H9 (cell line): ENCODE measurements around the gene LEF1. TPM values are rescaled to one million over a fixed set of nuclear protein-coding genes. Genes with fewer than 3 reads are reported as not detected.

ENCODE experiments used
- DNase-seq: peaks from one replicate; pipeline ENCODE4 v3.0.0-alpha.2; 2017
- H2AFZ ChIP-seq: one replicate; pipeline ENCODE4 v1.6.1; 2013; ENCODE audit warnings: mild to moderate bottlenecking, low read length, control low read depth, moderate library complexity
- H2AK5ac ChIP-seq: 2 replicates; pipeline ENCODE4 v1.6.1; 2013; ENCODE audit warnings: low read length, control low read depth, mixed read lengths; ENCODE audit not compliant: insufficient read length
- H2BK120ac ChIP-seq: one replicate; pipeline ENCODE4 v1.6.1; 2013; ENCODE audit warnings: low read depth, mild to moderate bottlenecking, low read length, control low read depth, inconsistent platforms; ENCODE audit not compliant: poor library complexity, severe bottlenecking
- H2BK12ac ChIP-seq: 2 replicates; pipeline ENCODE4 v1.6.1; 2013; ENCODE audit warnings: low read length, control low read depth, mixed read lengths, low read depth; ENCODE audit not compliant: insufficient read length
- H2BK15ac ChIP-seq: 2 replicates; pipeline ENCODE4 v1.6.1; 2013; ENCODE audit warnings: low read depth, low read length, control low read depth
- H2BK20ac ChIP-seq: one replicate; pipeline ENCODE4 v1.6.1; 2013; ENCODE audit warnings: low read depth, mild to moderate bottlenecking, low read length, control low read depth, inconsistent platforms; ENCODE audit not compliant: poor library complexity, severe bottlenecking
- H2BK5ac ChIP-seq: 2 replicates; pipeline ENCODE4 v1.6.1; 2013; ENCODE audit warnings: low read length, control low read depth, mixed read lengths; ENCODE audit not compliant: insufficient read length
- H3K14ac ChIP-seq: 2 replicates; pipeline ENCODE4 v1.6.1; 2013; ENCODE audit warnings: low read length, control low read depth; ENCODE audit not compliant: insufficient read depth
- H3K18ac ChIP-seq: 2 replicates; pipeline ENCODE4 v1.6.1; 2013; ENCODE audit warnings: low read depth, mild to moderate bottlenecking, mixed read lengths, low read length, control low read depth; ENCODE audit not compliant: insufficient read length
- H3K23ac ChIP-seq: 2 replicates; pipeline ENCODE4 v1.6.1; 2013; ENCODE audit warnings: low read length, control low read depth, mixed read lengths, low read depth; ENCODE audit not compliant: insufficient read length
- H3K23me2 ChIP-seq: 2 replicates; pipeline ENCODE4 v1.6.1; 2013; ENCODE audit warnings: low read depth, mild to moderate bottlenecking, mixed read lengths, low read length, control low read depth; ENCODE audit not compliant: insufficient read length, poor library complexity, severe bottlenecking
- H3K27ac ChIP-seq: 2 replicates; pipeline ENCODE4 v1.5.1; 2013; ENCODE audit warnings: low read length, control low read depth, mixed read lengths, low read depth; ENCODE audit not compliant: insufficient read length
- H3K27me3 ChIP-seq: 2 replicates; pipeline ENCODE4 v1.6.1; 2013; ENCODE audit warnings: low read length, control low read depth, inconsistent platforms; ENCODE audit not compliant: insufficient read depth
- H3K4ac ChIP-seq: 2 replicates; pipeline ENCODE4 v1.6.1; 2013; ENCODE audit warnings: low read depth, mild to moderate bottlenecking, control low read depth, inconsistent platforms, low read length, moderate library complexity
- H3K4me1 ChIP-seq: 2 replicates; pipeline ENCODE4 v1.6.1; 2013; ENCODE audit warnings: low read length, control low read depth, inconsistent platforms; ENCODE audit not compliant: insufficient read depth
- H3K4me2 ChIP-seq: 2 replicates; pipeline ENCODE4 v1.6.1; 2013; ENCODE audit warnings: low read length, control low read depth, mixed read lengths; ENCODE audit not compliant: insufficient read length, insufficient read depth
- H3K56ac ChIP-seq: 2 replicates; pipeline ENCODE4 v1.6.1; 2013; ENCODE audit warnings: low read depth, mild to moderate bottlenecking, mixed read lengths, low read length, control low read depth; ENCODE audit not compliant: insufficient read length
- H3K79me1 ChIP-seq: 2 replicates; pipeline ENCODE4 v1.6.1; 2013; ENCODE audit warnings: low read depth, mild to moderate bottlenecking, moderate library complexity, low read length, control low read depth, inconsistent platforms; ENCODE audit not compliant: insufficient read depth, poor library complexity, severe bottlenecking
- H3K79me2 ChIP-seq: 2 replicates; pipeline ENCODE4 v1.6.1; 2013; ENCODE audit warnings: low read length, control low read depth, inconsistent platforms; ENCODE audit not compliant: insufficient read depth
- H3K9ac ChIP-seq: 2 replicates; pipeline ENCODE4 v1.6.1; 2013; ENCODE audit warnings: low read length, control low read depth, mixed read lengths; ENCODE audit not compliant: insufficient read length; ENCODE audit errors: extremely low read depth
- H3K9me3 ChIP-seq: one replicate; pipeline ENCODE4 v1.6.1; 2013; ENCODE audit warnings: low read depth, low read length, inconsistent platforms; ENCODE audit not compliant: control insufficient read depth
- H3T11ph ChIP-seq: one replicate; pipeline ENCODE4 v1.6.1; 2013; ENCODE audit warnings: mild to moderate bottlenecking, low read length, control low read depth, inconsistent platforms
- H4K20me1 ChIP-seq: one replicate; pipeline ENCODE4 v1.6.1; 2013; ENCODE audit not compliant: control insufficient read depth, insufficient read length, insufficient read depth
- H4K5ac ChIP-seq: 2 replicates; pipeline ENCODE4 v1.6.1; 2013; ENCODE audit warnings: low read depth, mild to moderate bottlenecking, mixed read lengths, low read length, control low read depth; ENCODE audit not compliant: insufficient read length
- H4K8ac ChIP-seq: replicated peaks from 2 replicates; pipeline ENCODE4 v1.6.1; 2013; ENCODE audit warnings: low read length, control low read depth, mixed read lengths, low read depth; ENCODE audit not compliant: insufficient read length
- H4K91ac ChIP-seq: 2 replicates; pipeline ENCODE4 v1.6.1; 2013; ENCODE audit warnings: low read depth, mild to moderate bottlenecking, moderate library complexity, mixed read lengths, low read length, control low read depth; ENCODE audit not compliant: insufficient read length
- H3K27ac Mint-ChIP-seq, 3 experiments: 2 replicates in 2 of 3; 3 replicates in 1 of 3; pipeline ENCODE4 v1.8.0; 2020 to 2021; ENCODE audit warnings: mixed read lengths in 3 of 3, mild to moderate bottlenecking in 1 of 3, moderate library complexity in 1 of 3
- H3K27me3 Mint-ChIP-seq: 2 replicates; pipeline ENCODE4 v1.8.0; 2021; ENCODE audit warnings: low read depth, mild to moderate bottlenecking, moderate library complexity, mixed read lengths
- H3K36me3 Mint-ChIP-seq, 3 experiments: 2 replicates in 2 of 3; 3 replicates in 1 of 3; pipeline ENCODE4 v1.8.0; 2020 to 2021; ENCODE audit warnings: low read depth in 3 of 3, mixed read lengths in 3 of 3; ENCODE audit not compliant: insufficient read depth in 1 of 3
- H3K4me1 Mint-ChIP-seq, 2 experiments: 2 replicates each; pipeline ENCODE4 v1.8.0; 2020; ENCODE audit warnings: mixed read lengths in 2 of 2
- H3K4me3 Mint-ChIP-seq, 2 experiments: 2 replicates in 1 of 2; 3 replicates in 1 of 2; pipeline ENCODE4 v1.8.0; 2020 to 2021; ENCODE audit warnings: mild to moderate bottlenecking in 2 of 2, mixed read lengths in 2 of 2, moderate library complexity in 1 of 2
- H3K9me3 Mint-ChIP-seq, 2 experiments: 2 replicates in 1 of 2; 3 replicates in 1 of 2; pipeline ENCODE4 v1.8.0; 2020; ENCODE audit warnings: mild to moderate bottlenecking in 2 of 2, mixed read lengths in 2 of 2, moderate library complexity in 1 of 2
- WGBS: extraction: QIAGEN DNeasy Blood & Tissue Kit; methylation state at CpG from one replicate; pipeline ENCODE4 v1.1.7; 2013; ENCODE audit warnings: missing lambda C conversion rate, low lambda C conversion rate, mixed read lengths; ENCODE audit not compliant: insufficient read length; ENCODE audit errors: extremely low coverage; 5-methylcytosine and 5-hydroxymethylcytosine counted together
- total RNA-seq: library from RNA; stranded (reverse); gene quantifications from 2 replicates; pipeline ENCODE4 v1.2.1, GENCODE V29; 2021
- TF ChIP-seq, protein P1 (sequence below): fragments of 200-600 bp; sonication (generic); conservative IDR thresholded peaks from 3 replicates; pipeline ENCODE4 v1.8.0; 2021; ENCODE audit warnings: antibody characterized with exemption, mild to moderate bottlenecking

The LEF1 gene
- total RNA-seq, 1 experiment from 2014 or later: 2.5 TPM

DNA sequence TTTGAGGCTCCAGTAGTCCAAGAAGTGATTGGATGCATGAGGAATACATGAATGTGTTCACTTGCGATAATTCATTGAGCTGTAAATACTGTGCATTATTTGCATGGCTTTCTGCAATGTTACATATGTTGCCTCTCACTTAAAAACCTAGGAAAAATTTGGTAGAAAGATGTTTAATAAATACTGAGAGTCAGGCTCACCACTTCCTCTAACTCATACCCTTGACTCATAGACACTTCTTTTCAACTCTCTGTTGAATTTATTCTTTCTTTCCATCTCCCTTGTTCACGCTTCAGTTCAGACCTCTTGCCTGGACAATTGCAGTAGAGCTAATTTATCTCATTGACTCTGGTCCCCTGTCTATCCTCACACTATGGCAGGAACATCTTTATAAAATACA lies 35.8 kb upstream of the LEF1 start:
- H2BK15ac ChIP-seq: no peak overlapping the region
- H2BK120ac ChIP-seq: no peak overlapping the region
- no peak overlapping the region for H4K8ac ChIP-seq
- no peak overlapping the region for H2BK12ac ChIP-seq
- H3K27me3 ChIP-seq: peaks cover 2% of the 10 kb centered on the region; the same call in 1 of the 2 replicates
- Mint-ChIP-seq H3K4me3 (no peak overlapping the region), H3K36me3 (no peaks in the 10 kb centered on the region), H3K4me1 (peaks cover 3 to 7% of the 10 kb centered on the region in 2 experiments; a peak in 3 of 4 replicates), H3K27ac (no peak overlapping the region), H3K27me3 (peaks cover 67% of the 10 kb centered on the region), H3K9me3 (no peaks in the 10 kb centered on the region)
- no peak overlapping the region for H4K5ac ChIP-seq
- H2BK5ac ChIP-seq: no peak overlapping the region
- H2BK20ac ChIP-seq: peak overlapping the region; percentile 49
- H3K79me2 ChIP-seq: no peaks in the 10 kb centered on the region
- H3K23me2 ChIP-seq: no peaks in the 10 kb centered on the region
- no peak overlapping the region for H2AK5ac ChIP-seq
- DNase-seq: no peak
- no peak overlapping the region for H3K4me2 ChIP-seq
- H3K79me1 ChIP-seq: no peaks in the 10 kb centered on the region
- no peak overlapping the region for H3K56ac ChIP-seq
- WGBS: no CpG with 5 or more reads among the region's 2 CpGs
- no peak overlapping the region for H4K91ac ChIP-seq
- H3K23ac ChIP-seq: no peak overlapping the region
- no peak overlapping the region for H3K18ac ChIP-seq
- H2AFZ ChIP-seq: no peak overlapping the region
- no peak overlapping the region for H3K9ac ChIP-seq
- H3K4ac ChIP-seq: no peak overlapping the region
- TF ChIP-seq, protein P1, sequence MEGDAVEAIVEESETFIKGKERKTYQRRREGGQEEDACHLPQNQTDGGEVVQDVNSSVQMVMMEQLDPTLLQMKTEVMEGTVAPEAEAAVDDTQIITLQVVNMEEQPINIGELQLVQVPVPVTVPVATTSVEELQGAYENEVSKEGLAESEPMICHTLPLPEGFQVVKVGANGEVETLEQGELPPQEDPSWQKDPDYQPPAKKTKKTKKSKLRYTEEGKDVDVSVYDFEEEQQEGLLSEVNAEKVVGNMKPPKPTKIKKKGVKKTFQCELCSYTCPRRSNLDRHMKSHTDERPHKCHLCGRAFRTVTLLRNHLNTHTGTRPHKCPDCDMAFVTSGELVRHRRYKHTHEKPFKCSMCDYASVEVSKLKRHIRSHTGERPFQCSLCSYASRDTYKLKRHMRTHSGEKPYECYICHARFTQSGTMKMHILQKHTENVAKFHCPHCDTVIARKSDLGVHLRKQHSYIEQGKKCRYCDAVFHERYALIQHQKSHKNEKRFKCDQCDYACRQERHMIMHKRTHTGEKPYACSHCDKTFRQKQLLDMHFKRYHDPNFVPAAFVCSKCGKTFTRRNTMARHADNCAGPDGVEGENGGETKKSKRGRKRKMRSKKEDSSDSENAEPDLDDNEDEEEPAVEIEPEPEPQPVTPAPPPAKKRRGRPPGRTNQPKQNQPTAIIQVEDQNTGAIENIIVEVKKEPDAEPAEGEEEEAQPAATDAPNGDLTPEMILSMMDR: no peak
- H3T11ph ChIP-seq: no peak overlapping the region
- H3K4me1 ChIP-seq: peaks cover 2% of the 10 kb centered on the region; the same call in 1 of the 2 replicates
- H3K27ac ChIP-seq: no peak overlapping the region
- no peaks in the 10 kb centered on the region for H4K20me1 ChIP-seq
- no peaks in the 10 kb centered on the region for H3K9me3 ChIP-seq
- H3K14ac ChIP-seq: no peak overlapping the region
